ENCODE results near the gene RETREG1.
A peak's percentile ranks its signal among the peaks of the same experiment; 100 is the strongest.
"Not testable (repeated sequence)": the region's sequence is repeated elsewhere in the genome, so short reads cannot be mapped to it uniquely, and the experiment has no call there.

Gene RETREG1

GRCh38 chr5:16557477-16557876 is 59.3 kb downstream of the RETREG1 start:
- DNase-seq = peak in 2 of 58 donors; percentile 46 to 73

- DNase-seq = no peak
Observed at GRCh38 chr5:16554110-16554509, 62.7 kb downstream of the RETREG1 start.

- DNase-seq = peak in 53 of 58 donors; percentile 22 to 89 (median 65)
Observed at GRCh38 chr5:16552666-16553343, 64.0 kb downstream of the RETREG1 start.

GRCh38 chr5:16551628-16552027 is 65.2 kb downstream of the RETREG1 start:
- DNase-seq = no peak

GRCh38 chr5:16550316-16550952 is 66.4 kb downstream of the RETREG1 start:
- DNase-seq = no peak

GRCh38 chr5:16549491-16550206 is 67.1 kb downstream of the RETREG1 start:
- DNase-seq = no peak

- DNase-seq = no peak
Observed at GRCh38 chr5:16548812-16549211, 68.0 kb downstream of the RETREG1 start.

GRCh38 chr5:16548115-16548514 is 68.7 kb downstream of the RETREG1 start:
- DNase-seq = no peak

- no peak for DNase-seq
Observed at GRCh38 chr5:16547200-16547842, 69.5 kb downstream of the RETREG1 start.

GRCh38 chr5:16546732-16547131 is 70.1 kb downstream of the RETREG1 start:
- DNase-seq = peak in 1 of 58 donors; percentile 39

- DNase-seq = peak in 1 of 58 donors; percentile 24
Observed at GRCh38 chr5:16544607-16545374, 72.0 kb downstream of the RETREG1 start.

GRCh38 chr5:16543206-16543605 is 73.6 kb downstream of the RETREG1 start:
- DNase-seq = not testable (repeated sequence)

- DNase-seq = no peak
Observed at GRCh38 chr5:16542236-16542635, 74.6 kb downstream of the RETREG1 start.

- not testable (repeated sequence) for DNase-seq
Observed at GRCh38 chr5:16541592-16541991, 75.2 kb downstream of the RETREG1 start.

- DNase-seq = peak in 8 of 58 donors; percentile 8 to 46 (median 30)
Observed at GRCh38 chr5:16540421-16540820, 76.4 kb downstream of the RETREG1 start.

- DNase-seq = peak in 6 of 58 donors; percentile 37 to 63 (median 50)
Observed at GRCh38 chr5:16539169-16539666, 77.6 kb downstream of the RETREG1 start.

- DNase-seq = no peak
Observed at GRCh38 chr5:16538006-16538405, 78.8 kb downstream of the RETREG1 start.

- DNase-seq = no peak
Observed at GRCh38 chr5:16536818-16537217, 80.0 kb downstream of the RETREG1 start.

- no peak for DNase-seq
Observed at GRCh38 chr5:16536246-16536645, 80.6 kb downstream of the RETREG1 start.

- DNase-seq = no peak
Observed at GRCh38 chr5:16534280-16534679, 82.5 kb downstream of the RETREG1 start.
